ENCODE results near the gene DMRT3. TPM values are rescaled to one million over a fixed set of nuclear protein-coding genes. Genes with fewer than 3 reads are reported as not detected.

DMRT3 gene
- polyA plus RNA-seq, 6 donors from 2014 or later, result not detected

DNA sequence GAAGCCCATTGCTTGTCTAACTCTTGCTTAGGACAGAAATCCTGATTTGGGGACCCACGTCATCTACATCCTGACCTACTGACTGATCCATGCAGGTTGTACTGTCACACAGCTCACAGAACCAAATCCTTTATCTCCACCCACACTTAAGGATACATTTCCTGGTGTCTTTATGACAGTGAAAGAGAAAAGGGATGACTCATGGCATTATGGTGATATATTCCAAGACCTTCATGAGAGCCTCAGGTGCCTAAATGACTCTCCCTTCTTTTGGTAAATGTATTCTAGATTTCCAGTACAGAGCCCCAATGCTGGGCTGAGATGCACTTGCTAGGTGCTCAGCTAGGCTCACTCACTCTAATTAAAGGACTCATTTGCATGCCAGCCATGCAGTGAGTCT lies 47.7 kb downstream of the DMRT3 start:
- peaks cover 40 to 52% (median 41%) of the 10 kb centered on the region in 3 donors for H3K27me3 Mint-ChIP-seq
- ATAC-seq (ENCODE audit: low read depth in 2 of 2), result no peak

DNA sequence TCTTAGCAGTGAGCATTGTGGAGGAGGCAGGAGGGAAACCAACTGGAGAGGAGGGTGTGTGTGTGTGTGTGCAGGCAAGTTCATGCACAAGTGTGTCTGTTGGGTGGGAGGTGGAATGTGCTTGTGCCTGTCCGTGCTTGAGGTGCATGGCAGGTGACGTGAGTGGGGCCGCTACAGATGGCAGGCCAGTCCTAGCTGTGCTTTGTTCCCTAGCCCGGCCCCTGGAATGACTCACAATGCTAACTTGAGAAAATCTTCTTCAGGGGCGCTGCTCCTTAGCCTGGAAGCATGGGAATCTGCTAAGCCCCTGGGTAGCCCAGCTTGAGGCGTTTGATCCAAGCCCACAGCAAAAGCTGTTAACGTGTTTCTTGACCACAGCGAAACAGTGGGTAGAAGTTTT lies 48.7 kb downstream of the DMRT3 start:
- Mint-ChIP-seq H3K9me3 (peaks cover 0 to 23% (median 11%) of the 10 kb centered on the region in 7 donors), H3K4me3 (no peak overlapping the region), H3K27ac (no peak overlapping the region), H3K36me3 (no peaks in the 10 kb centered on the region), H3K27me3 (peaks cover 40 to 53% (median 46%) of the 10 kb centered on the region in 3 donors), H3K4me1 (no peaks in the 10 kb centered on the region)
- DNase-seq, result no peak
- ATAC-seq (ENCODE audit: low read depth in 2 of 2), result no peak

More for the DNA sequence above, 47.7 kb downstream of the DMRT3 start:
- Mint-ChIP-seq H3K4me3 (no peak overlapping the region), H3K36me3 (no peaks in the 10 kb centered on the region), H3K4me1 (no peaks in the 10 kb centered on the region), H3K9me3 (peaks cover 0 to 23% (median 11%) of the 10 kb centered on the region in 7 donors), H3K27ac (no peak overlapping the region)
- no peak for DNase-seq

DNA sequence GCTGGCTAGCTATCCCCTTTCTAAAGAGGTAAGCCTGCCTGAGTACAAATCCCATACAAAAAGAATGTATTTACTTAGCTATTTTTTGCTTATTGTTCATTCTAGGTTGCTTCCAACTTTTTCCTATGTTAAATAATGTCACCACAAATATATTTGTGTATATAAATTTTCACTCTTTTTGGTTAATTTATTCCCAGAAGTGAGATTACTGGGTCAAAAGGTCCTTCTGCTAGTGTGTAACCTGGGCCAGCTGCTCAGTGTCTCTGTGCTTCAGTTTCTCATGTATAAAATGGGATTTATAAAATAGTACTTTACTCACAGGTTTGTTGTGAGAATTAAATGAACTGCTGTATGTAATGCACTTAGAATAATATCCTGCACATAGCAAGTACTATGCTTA lies 49.8 kb downstream of the DMRT3 start:
- Mint-ChIP-seq H3K4me3 (no peak overlapping the region), H3K9me3 (peaks cover 0 to 23% (median 10%) of the 10 kb centered on the region in 7 donors), H3K27ac (no peak overlapping the region), H3K36me3 (no peaks in the 10 kb centered on the region), H3K4me1 (no peaks in the 10 kb centered on the region), H3K27me3 (peaks cover 35 to 52% (median 39%) of the 10 kb centered on the region in 3 donors)
- ATAC-seq (ENCODE audit: low read depth in 2 of 2), result no peak
- no peak for DNase-seq

DNA sequence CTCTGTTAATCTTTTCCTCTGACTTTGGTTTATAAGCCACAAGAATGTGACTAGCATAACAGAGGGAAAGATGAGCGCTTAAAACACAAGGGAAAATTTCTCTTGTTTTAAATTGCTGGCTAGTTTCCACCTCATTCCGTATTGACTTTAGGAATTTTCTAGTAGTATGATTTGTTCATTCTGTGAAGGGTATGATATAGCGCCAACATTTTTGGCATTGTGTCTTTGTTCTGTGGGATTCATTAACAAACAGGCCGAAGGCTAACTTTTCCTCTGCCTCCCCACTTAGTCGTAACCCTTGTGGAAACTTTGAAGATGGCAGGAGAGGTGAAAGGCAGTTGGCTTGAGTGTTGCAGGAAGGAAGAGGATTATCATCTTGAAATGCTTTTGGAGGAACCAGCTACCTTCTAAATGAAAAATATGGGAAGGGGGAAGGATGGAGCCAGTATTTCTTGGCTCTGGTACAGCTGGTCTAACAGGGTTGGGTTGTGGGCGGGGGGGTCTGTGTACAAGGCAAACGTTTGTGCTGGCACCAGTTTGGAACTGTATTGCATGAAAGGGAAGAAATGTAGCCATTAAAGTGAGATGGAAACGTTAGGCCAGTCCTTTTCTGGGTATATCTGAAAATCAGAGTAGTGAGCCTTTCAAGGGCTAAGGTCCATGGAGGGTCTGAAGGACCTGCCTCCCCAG lies 52.2 kb downstream of the DMRT3 start:
- Mint-ChIP-seq H3K27me3 (peaks cover 38 to 56% (median 51%) of the 10 kb centered on the region in 3 donors), H3K4me1 (no peaks in the 10 kb centered on the region), H3K9me3 (peaks cover 0 to 7% (median 0%) of the 10 kb centered on the region in 7 donors), H3K4me3 (no peak overlapping the region), H3K36me3 (no peaks in the 10 kb centered on the region), H3K27ac (no peak overlapping the region)
- ATAC-seq (ENCODE audit: low read depth in 2 of 2) (no peak), DNase-seq (no peak)

GRCh38 chr9:1031951-1032601 lies 55.6 kb downstream of the DMRT3 start:
- ATAC-seq (ENCODE audit: low read depth in 2 of 2), result no peak
- Mint-ChIP-seq H3K27ac (no peak overlapping the region), H3K9me3 (no peaks in the 10 kb centered on the region), H3K27me3 (peaks cover 37 to 51% (median 48%) of the 10 kb centered on the region in 3 donors), H3K4me1 (no peaks in the 10 kb centered on the region), H3K36me3 (no peaks in the 10 kb centered on the region), H3K4me3 (peak overlapping the region in 1 of 8 donors; percentile 2)
- no peak for DNase-seq

GRCh38 chr9:1034271-1034670 lies 57.8 kb downstream of the DMRT3 start:
- no peak for ATAC-seq (ENCODE audit: low read depth in 2 of 2)
- H3K27ac Mint-ChIP-seq, result peak overlapping the region in 1 of 6 donors; percentile 50
- no peak for DNase-seq
- H3K4me3 Mint-ChIP-seq, result no peak overlapping the region
- H3K36me3 Mint-ChIP-seq, result no peaks in the 10 kb centered on the region
- H3K9me3 Mint-ChIP-seq, result no peaks in the 10 kb centered on the region
- no peaks in the 10 kb centered on the region for H3K4me1 Mint-ChIP-seq
- peaks cover 30 to 49% (median 49%) of the 10 kb centered on the region in 3 donors for H3K27me3 Mint-ChIP-seq

- Mint-ChIP-seq H3K27me3 (peaks cover 58 to 75% (median 59%) of the 10 kb centered on the region in 3 donors), H3K4me1 (peaks cover 0 to 12% (median 0%) of the 10 kb centered on the region in 3 donors), H3K36me3 (peaks cover 0 to 7% of the 10 kb centered on the region in 2 donors), H3K27ac (no peak overlapping the region), H3K9me3 (peaks cover 0 to 19% (median 4%) of the 10 kb centered on the region in 7 donors), H3K4me3 (no peak overlapping the region)
- DNase-seq, result no peak
- no peak for ATAC-seq (ENCODE audit: low read depth in 2 of 2)
Observed at GRCh38 chr9:1039589-1039988, 63.1 kb downstream of the DMRT3 start.

Other genes with a start within 250 kb of the DMRT3 start
- gene DMRT1, start 135.0 kb upstream of the DMRT3 start, polyA plus RNA-seq (ENCODE audit: low read depth in 6 of 6), result not detected
- gene DMRT2, start 73.7 kb downstream of the DMRT3 start, polyA plus RNA-seq (ENCODE audit: low read depth in 6 of 6), result not detected

Measured in naive B cell (primary cell).